T-helper 2 cell treated with Interferon-gamma antibody and Interleukin-4, amounts not matched to agents 5 μg/mL and 100 μg/mL, for 36 hours (primary cell): ENCODE results near the gene LRRC8B.
"Not testable (repeated sequence)": the region's sequence is repeated elsewhere in the genome, so short reads cannot be mapped to it uniquely, and the experiment has no call there.

Source experiments
- DNase-seq: peaks from one replicate; pipeline ENCODE4 v3.0.0; 2021; ENCODE audit warnings: low spot score
- H3K27ac Mint-ChIP-seq: one replicate; pipeline ENCODE4 v1.8.0; 2021; ENCODE audit warnings: mild to moderate bottlenecking, mixed read lengths
- H3K27me3 Mint-ChIP-seq: one replicate; pipeline ENCODE4 v1.8.0; 2021; ENCODE audit warnings: low read depth, mixed read lengths
- H3K36me3 Mint-ChIP-seq: one replicate; pipeline ENCODE4 v1.8.0; 2021; ENCODE audit warnings: low read depth, mixed read lengths
- H3K4me1 Mint-ChIP-seq: one replicate; pipeline ENCODE4 v1.8.0; 2021; ENCODE audit warnings: low read depth, mixed read lengths
- H3K4me3 Mint-ChIP-seq: one replicate; pipeline ENCODE4 v1.8.0; 2022; ENCODE audit warnings: mild to moderate bottlenecking, moderate library complexity, mixed read lengths
- H3K9me3 Mint-ChIP-seq: one replicate; pipeline ENCODE4 v1.8.0; 2021; ENCODE audit warnings: mixed read lengths

Gene LRRC8B

DNA sequence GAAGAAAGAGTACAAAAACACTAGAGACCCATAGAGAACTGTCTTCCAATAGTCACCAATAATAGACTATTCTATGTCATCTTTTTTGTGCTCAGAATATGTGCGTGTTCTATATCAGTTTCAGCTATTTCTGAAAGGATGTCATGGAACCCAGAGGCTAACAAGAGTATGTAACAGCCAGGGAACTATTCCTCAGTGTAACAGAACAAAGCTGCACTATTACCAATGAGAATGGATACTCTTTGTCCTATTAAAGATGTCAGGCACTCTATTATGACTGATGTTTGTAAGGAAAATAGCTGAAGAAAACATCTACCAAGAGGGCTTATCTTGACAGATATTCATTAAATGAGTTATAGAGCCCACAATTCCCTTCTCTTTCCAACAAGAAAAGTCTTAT, 99.7 kb downstream of the LRRC8B start:
- DNase-seq, result no peak
- Mint-ChIP-seq H3K27me3 (no peaks in the 10 kb centered on the region), H3K27ac (no peak overlapping the region), H3K9me3 (no peaks in the 10 kb centered on the region), H3K36me3 (peaks cover 27% of the 10 kb centered on the region), H3K4me3 (no peak overlapping the region), H3K4me1 (peaks cover 57% of the 10 kb centered on the region)

DNA sequence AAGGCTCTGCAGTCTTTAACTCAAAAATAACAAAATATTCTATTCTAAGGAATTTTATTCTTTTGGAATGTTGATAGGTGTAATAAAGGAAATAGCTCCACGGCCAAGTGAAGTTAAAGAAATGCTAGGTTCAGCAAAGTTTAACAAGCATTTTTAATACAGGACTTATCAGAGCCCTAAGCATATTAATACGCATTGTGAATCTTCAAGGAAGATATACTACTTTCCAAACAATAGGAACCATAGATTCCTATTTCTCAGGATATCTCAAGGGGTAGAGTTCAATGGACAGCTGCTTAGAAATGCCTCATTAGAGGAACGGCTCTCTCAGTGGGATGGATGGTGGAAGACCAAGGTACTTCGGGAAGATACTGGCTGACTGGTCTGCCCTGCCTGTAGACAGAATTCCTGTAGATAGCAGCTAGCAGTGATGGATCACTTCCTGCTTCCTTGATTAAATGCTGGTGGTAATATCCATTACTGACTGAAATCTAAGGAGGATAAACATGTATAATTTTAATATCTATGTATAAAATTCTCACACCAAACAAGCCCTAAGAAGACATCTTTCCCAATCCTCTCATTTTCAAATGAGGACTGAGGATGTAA, 100.2 kb downstream of the LRRC8B start:
- Mint-ChIP-seq H3K4me3 (no peak overlapping the region), H3K36me3 (peaks cover 27% of the 10 kb centered on the region), H3K9me3 (no peaks in the 10 kb centered on the region), H3K27me3 (no peaks in the 10 kb centered on the region), H3K4me1 (peaks cover 59% of the 10 kb centered on the region), H3K27ac (no peak overlapping the region)
- no peak for DNase-seq

DNA sequence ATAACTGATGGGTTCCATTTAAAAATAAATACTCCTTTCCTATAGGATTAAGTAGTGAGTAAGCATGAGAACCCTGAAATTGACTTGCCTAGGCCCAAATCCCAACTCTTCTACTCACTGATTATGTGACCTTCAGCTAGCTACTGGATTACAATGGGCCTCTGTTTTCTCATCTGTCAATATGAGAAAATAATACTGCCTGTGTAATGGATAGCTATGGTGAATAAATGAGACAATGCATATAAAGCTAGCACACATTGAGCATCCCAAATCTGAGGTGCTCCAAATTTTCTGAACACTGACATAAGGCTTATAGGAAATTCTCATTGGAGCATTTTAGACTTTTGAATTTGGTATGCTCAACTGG, 103.0 kb downstream of the LRRC8B start:
- H3K4me3 Mint-ChIP-seq, result peak overlapping the region; percentile 37
- no peaks in the 10 kb centered on the region for H3K9me3 Mint-ChIP-seq
- peaks cover 63% of the 10 kb centered on the region for H3K4me1 Mint-ChIP-seq
- peaks cover 17% of the 10 kb centered on the region for H3K36me3 Mint-ChIP-seq
- no peak for DNase-seq
- no peaks in the 10 kb centered on the region for H3K27me3 Mint-ChIP-seq
- H3K27ac Mint-ChIP-seq, result no peak overlapping the region

DNA sequence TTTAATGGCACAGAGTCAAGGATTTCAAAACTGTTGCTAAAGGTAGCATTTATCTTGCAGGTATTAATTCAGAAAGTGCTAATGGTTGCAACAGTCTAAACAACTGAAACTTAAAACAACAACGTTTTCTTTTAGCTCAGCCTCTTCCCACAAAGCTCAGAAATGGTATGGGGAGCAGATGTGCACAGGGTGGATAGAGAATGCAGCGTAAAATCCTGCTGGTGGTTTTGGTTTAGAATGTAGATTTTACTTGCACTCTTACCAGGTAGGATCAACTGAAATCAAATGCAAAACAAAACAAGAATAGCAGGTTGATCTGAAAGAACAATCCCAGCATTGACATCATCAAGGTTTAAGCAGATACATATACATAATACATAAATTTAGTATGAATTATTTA, 104.5 kb downstream of the LRRC8B start:
- Mint-ChIP-seq H3K27ac (peak overlapping the region; percentile 82), H3K27me3 (no peaks in the 10 kb centered on the region), H3K4me3 (peak overlapping the region; percentile 72), H3K4me1 (peaks cover 59% of the 10 kb centered on the region), H3K9me3 (no peaks in the 10 kb centered on the region), H3K36me3 (peaks cover 20% of the 10 kb centered on the region)
- DNase-seq, result no peak

DNA sequence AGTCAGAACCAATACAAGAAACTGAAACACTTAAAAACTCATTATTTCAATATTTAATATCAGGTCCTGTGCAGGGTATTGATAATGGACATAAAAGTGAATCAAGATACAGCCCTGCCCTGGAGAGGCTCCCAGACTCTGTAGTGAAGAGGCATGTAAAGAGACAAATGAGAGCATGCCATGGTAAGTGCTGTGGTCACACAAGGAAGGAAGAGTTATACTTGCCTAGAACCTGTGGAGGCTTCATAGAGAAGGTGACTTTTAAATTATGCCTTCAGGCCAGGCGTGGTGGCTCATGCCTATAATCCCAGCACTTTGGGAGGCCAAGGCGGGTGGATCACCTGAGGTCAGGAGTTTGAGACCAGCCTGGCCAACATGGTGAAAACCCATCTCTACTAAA, 105.0 kb downstream of the LRRC8B start:
- H3K9me3 Mint-ChIP-seq, H3K27me3 Mint-ChIP-seq, DNase-seq: not testable (repeated sequence)
- peak overlapping the region; percentile 72 for H3K4me3 Mint-ChIP-seq
- peaks cover 24% of the 10 kb centered on the region for H3K36me3 Mint-ChIP-seq
- H3K27ac Mint-ChIP-seq, result peak overlapping the region; percentile 89
- H3K4me1 Mint-ChIP-seq, result peaks cover 59% of the 10 kb centered on the region

DNA sequence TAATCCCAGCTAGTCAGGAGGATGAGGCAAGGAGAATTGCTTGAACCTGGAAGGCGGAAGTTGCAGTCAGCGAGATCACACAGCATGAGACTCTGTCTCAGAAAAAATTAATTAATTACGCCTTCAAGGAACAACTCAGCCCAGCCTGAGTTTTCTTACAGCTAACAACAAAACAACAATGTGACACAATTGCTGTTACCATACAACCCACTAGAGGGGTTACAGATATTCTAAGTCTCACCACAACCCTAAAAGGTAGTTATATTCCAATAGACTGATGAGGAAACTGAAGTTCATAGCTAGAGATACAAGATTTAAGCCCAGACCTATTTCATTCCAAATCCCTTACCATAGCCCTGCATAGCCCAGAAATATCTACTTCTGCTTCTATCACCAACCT, 105.4 kb downstream of the LRRC8B start:
- peak overlapping the region; percentile 76 for H3K27ac Mint-ChIP-seq
- DNase-seq, result no peak
- peak overlapping the region; percentile 72 for H3K4me3 Mint-ChIP-seq
- H3K9me3 Mint-ChIP-seq, result no peaks in the 10 kb centered on the region
- H3K36me3 Mint-ChIP-seq, result peaks cover 22% of the 10 kb centered on the region
- no peaks in the 10 kb centered on the region for H3K27me3 Mint-ChIP-seq
- H3K4me1 Mint-ChIP-seq, result peaks cover 61% of the 10 kb centered on the region

DNA sequence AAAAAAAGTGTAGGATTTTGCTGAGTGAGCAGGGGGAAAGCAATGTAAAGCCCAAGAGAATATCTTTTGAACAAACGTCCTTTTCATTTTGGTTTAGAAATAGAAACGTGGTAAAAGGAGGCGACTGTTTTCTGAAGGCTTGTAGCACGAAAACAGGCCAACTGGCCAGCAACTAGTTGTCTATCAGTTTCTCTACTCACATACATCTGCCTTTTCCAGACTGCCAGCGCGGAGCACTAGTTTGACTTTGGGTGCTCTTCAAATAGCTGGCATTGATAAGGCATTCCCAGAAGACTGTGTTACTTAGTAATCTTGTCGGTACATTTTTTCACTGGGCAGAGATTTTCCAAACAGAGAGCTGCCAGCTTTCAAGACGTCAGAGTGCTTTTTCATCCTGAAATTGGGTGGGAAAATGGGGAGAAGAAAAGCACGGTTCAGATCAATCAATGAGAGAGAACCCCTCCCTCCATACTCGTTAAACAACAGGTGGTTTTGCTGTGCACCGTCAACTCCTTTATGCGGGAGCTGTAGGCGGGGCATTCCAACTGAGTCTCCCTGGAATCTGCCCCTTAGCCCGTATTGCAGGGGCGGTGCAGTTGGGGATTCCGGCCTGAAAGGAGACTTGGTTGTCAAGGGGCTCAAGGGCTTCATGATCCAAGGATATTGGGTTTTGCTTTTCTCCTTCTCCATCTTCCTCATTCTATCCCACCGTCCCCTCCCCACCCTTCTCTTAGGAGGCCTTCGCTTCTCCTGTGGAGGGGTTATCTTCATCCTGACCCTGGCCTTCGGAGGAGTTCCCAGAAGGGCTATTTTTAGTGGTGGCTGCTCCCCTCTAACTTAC, 107.4 kb downstream of the LRRC8B start:
- H3K36me3 Mint-ChIP-seq, result peaks cover 34% of the 10 kb centered on the region
- no peak for DNase-seq
- no peaks in the 10 kb centered on the region for H3K9me3 Mint-ChIP-seq
- H3K4me1 Mint-ChIP-seq, result peaks cover 67% of the 10 kb centered on the region
- peak overlapping the region; percentile 88 for H3K27ac Mint-ChIP-seq
- H3K27me3 Mint-ChIP-seq, result no peaks in the 10 kb centered on the region
- peak overlapping the region; percentile 92 for H3K4me3 Mint-ChIP-seq

DNA sequence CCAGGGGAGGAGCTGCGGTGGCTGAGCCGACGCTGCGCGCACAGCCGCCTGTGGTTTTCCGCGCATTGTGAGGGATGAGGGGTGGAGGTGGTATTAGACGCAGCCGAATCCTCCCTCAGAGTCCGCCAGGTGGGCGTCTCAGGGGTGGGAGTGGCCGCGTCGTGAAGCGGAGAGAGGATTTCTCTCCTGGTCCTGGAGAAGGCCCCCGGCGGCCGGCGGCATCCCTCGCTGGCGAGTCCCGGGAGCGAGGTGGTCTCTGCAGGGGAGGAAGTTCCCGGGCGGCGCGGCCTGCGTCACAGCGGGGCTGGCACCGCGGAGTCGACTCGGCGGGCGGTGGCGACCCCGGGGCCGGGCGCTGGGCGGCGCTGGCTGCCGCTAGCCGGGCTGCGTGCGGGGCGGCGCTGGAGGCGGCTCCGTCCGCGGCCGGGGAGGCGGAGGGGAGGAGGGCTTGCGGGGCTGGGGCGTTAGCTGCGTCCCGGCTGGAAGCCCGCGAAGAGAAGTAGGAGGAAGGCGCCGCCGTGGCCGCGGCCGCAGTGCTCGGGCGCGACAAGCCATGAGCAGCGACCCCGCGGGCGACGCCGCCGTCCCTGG, 108.1 kb downstream of the LRRC8B start, which contains the start of gene LRRC8C:
Gene LRRC8C, plus strand, starts transcription at position 464 of the 591 bp plus-strand sequence. CDS start 53,354 bp downstream, outside the sequence.
- Mint-ChIP-seq H3K4me3 (peak within 1 kb of the TSS; percentile 92), H3K27ac (peak within 1 kb of the TSS; percentile 92), H3K27me3 (no peaks in the 10 kb centered on the region), H3K36me3 (peaks cover 37% of the 10 kb centered on the region), H3K4me1 (peaks cover 67% of the 10 kb centered on the region), H3K9me3 (no peaks in the 10 kb centered on the region)
- DNase-seq, result peak; percentile 87

DNA sequence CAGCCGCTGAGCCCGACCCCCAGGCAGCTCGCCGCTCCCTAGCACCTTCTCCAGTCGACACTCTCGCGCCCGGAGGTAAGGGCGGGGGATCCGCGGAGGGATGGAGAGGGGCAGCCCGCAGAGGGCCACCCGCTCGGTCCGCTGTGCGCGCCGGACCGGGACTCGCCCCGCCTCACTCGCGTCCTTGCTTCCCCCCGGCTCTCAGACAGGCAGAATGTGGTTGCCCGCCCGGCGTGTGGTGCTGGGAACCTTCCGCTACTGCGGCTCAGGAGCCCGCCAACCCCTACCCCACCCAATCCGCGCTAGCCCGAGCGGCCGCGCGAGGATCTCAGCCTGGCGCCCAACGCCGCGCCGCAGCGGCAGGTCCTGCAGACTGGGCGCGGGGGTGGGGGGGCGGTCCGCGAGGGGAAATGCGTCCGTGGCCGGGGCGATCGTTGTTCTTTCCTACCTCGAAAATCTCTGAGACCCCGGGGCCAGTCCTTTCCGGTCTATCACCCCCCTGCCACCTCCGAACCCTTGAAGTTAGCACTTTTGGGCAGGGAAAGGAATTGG, 108.7 kb downstream of the LRRC8B start:
- H3K27ac Mint-ChIP-seq, result peak overlapping the region; percentile 92
- H3K9me3 Mint-ChIP-seq, result no peaks in the 10 kb centered on the region
- peaks cover 39% of the 10 kb centered on the region for H3K36me3 Mint-ChIP-seq
- H3K4me3 Mint-ChIP-seq, result peak overlapping the region; percentile 87
- no peaks in the 10 kb centered on the region for H3K27me3 Mint-ChIP-seq
- DNase-seq, result peak; percentile 46
- H3K4me1 Mint-ChIP-seq, result peaks cover 68% of the 10 kb centered on the region

DNA sequence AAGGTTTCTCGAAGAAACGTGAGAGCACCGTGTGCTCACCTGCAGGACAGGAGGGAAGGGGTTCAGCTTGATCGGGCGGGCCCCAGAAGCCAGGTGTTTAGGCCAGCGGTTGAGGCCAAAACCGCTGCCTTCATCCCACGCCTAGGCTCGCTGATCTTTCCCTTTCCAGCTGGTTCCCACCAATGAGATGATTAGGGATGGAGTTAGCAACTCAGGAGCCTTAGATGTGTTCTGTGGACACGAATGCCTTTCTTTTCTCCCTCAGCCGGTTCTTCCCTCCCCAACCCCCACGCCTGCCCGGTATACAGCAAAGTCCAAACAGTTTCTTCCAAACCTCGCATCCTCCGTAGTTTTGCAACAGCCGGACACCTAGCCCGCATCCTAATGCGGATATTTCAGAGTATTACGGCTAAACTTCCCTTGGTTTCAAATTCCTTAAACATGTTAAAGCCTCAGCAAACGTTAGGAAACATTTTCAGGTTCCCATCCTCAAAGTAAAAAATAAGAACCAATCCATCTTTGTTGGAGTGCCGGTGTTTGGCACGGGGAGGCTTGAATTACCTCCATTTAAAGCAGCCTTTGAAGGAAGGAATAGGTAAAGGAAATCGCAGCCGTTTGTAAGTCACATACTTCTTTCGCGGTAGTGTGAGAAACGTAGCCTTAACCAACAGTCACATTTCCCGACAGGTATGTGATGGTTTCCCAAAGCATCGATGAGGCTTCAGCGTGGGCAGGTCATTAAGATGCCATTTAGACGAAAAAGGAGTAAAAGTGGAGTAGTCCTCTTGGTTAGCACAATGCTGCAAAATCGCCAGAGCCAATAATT, 109.4 kb downstream of the LRRC8B start:
- no peak for DNase-seq
- peak overlapping the region; percentile 87 for H3K4me3 Mint-ChIP-seq
- H3K9me3 Mint-ChIP-seq, result no peaks in the 10 kb centered on the region
- H3K27me3 Mint-ChIP-seq, result no peaks in the 10 kb centered on the region
- H3K27ac Mint-ChIP-seq, result peak overlapping the region; percentile 92
- H3K36me3 Mint-ChIP-seq, result peaks cover 36% of the 10 kb centered on the region
- H3K4me1 Mint-ChIP-seq, result peaks cover 62% of the 10 kb centered on the region

DNA sequence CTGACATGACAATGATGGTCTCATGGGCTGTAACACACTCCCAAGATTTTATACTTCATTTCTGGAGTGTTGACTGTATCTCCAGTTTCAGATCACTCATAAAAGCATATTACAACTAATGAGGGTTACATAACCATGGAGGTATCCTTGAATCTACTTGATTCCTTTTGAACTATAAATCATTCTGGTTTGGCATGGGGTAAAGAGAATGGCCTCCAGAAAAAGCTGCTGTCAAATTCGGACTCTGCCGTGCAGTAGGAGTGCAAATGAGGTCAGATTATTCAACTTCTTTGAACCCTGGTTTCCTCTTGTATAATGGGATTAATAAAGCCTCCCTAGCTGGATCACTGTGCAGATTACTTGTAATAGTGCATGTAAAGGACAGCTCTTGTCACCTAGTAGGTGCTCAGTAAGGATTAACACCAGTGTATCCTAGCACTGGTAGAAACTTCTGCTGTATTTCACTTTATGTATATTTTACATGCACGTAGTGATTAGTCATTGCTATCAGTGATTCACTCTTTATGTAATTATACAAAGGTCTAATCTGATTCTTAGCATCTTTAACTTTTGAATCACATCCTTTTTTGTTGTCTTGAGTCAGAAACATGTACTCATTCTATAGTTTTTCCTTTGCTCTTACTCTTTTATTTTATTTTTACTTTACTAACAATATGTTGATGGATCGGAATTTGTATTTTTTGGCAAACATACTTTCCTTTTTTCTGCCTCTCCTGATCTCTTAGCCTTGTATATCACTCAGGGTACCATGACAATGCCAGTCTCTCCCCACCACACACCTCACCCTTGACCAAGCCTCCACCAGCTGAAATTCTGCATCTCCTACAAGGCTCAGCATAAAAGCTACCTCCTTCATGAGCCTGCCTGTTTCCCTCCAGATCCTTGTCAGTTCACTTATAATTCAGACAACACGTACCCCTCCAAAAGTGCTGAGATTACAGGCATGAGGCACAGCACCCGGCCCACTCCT, 111.5 kb downstream of the LRRC8B start:
- Mint-ChIP-seq H3K9me3 (no peaks in the 10 kb centered on the region), H3K4me1 (peaks cover 53% of the 10 kb centered on the region), H3K27me3 (no peaks in the 10 kb centered on the region), H3K27ac (peak overlapping the region; percentile 74), H3K36me3 (peaks cover 40% of the 10 kb centered on the region), H3K4me3 (peak overlapping the region; percentile 65)
- no peak for DNase-seq

DNA sequence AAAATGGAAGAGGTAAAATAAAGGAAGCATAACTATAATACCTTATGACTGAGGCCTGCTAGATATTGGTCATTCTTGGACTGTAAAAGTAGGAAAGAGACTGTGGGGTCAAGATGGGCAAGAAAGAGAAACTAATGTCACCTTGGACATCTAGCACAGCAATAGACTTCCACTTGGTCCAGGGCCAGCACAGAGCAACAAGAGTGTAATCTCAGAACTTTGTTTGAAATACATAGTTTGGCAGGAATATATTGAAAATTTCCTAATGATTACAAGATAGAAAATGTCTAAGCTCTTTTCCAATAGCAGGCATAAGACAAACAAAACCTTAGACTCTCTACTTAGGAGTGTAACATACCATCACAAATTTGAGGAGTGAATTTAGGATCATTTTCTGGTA, 112.9 kb downstream of the LRRC8B start:
- no peaks in the 10 kb centered on the region for H3K27me3 Mint-ChIP-seq
- DNase-seq, result no peak
- peaks cover 48% of the 10 kb centered on the region for H3K36me3 Mint-ChIP-seq
- peaks cover 50% of the 10 kb centered on the region for H3K4me1 Mint-ChIP-seq
- no peaks in the 10 kb centered on the region for H3K9me3 Mint-ChIP-seq
- H3K27ac Mint-ChIP-seq, result peak overlapping the region; percentile 75
- peak overlapping the region; percentile 65 for H3K4me3 Mint-ChIP-seq
